Activated CD8-positive, alpha-beta T cell treated with anti-CD3 and anti-CD28 coated beads for 36 hours (primary cell): ENCODE results near the gene GAS6. TPM values are rescaled to one million over a fixed set of nuclear protein-coding genes. Genes with fewer than 3 reads are reported as not detected.

Source experiments
- ATAC-seq: fragments of 200-7000 bp; cut with Tn5 transposase; one replicate; pipeline ENCODE4 v1.10.0; 2021; ENCODE audit warnings: mild to moderate bottlenecking, moderate library complexity
- CTCF ChIA-PET: fragments of 350-600 bp; sonication (Branson Sonifier 250); formaldehyde crosslinking; loops from one replicate; lab custom pipeline; 2021; ENCODE audit warnings: antibody characterized with exemption; lab: Charles Lee
- POLR2A ChIA-PET: fragments of 350-600 bp; sonication (Branson Sonifier 250); formaldehyde crosslinking; loops from one replicate; lab custom pipeline; 2021; ENCODE audit warnings: antibody characterized with exemption; lab: Charles Lee
- DNase-seq: peaks from one replicate; pipeline ENCODE4 v3.0.0-alpha.2; 2020
- H3K27ac Mint-ChIP-seq: one replicate; pipeline ENCODE4 v1.8.0; 2021; ENCODE audit warnings: mild to moderate bottlenecking, mixed read lengths
- H3K27me3 Mint-ChIP-seq: one replicate; pipeline ENCODE4 v1.8.0; 2021; ENCODE audit warnings: mixed read lengths
- H3K36me3 Mint-ChIP-seq: one replicate; pipeline ENCODE4 v1.8.0; 2021; ENCODE audit warnings: low read depth, mixed read lengths
- H3K4me1 Mint-ChIP-seq: one replicate; pipeline ENCODE4 v1.8.0; 2021; ENCODE audit warnings: low read depth, mixed read lengths
- H3K4me3 Mint-ChIP-seq: one replicate; pipeline ENCODE4 v1.8.0; 2021; ENCODE audit warnings: mild to moderate bottlenecking, moderate library complexity, mixed read lengths
- H3K9me3 Mint-ChIP-seq: one replicate; pipeline ENCODE4 v1.8.0; 2021; ENCODE audit warnings: mixed read lengths
- intact Hi-C: fragments of 100-400 bp; cut with micrococcal nuclease; formaldehyde crosslinking; loops from one replicate; pipeline ENCODE4 v1.10.0; 2022
- total RNA-seq, 2 experiments: library from RNA; stranded (reverse); gene quantifications; one replicate each; pipeline ENCODE4 v1.2.3, GENCODE V29; 2021
- TF ChIP-seq, protein P1 (sequence below): fragments of 200-600 bp; IDR thresholded peaks from one replicate; pipeline ENCODE4 v1.8.0; 2022; ENCODE audit warnings: antibody characterized with exemption, mild to moderate bottlenecking

GAS6 gene
- total RNA-seq, 2 experiments from 2014 or later = 0.23 to 0.25 TPM

DNA sequence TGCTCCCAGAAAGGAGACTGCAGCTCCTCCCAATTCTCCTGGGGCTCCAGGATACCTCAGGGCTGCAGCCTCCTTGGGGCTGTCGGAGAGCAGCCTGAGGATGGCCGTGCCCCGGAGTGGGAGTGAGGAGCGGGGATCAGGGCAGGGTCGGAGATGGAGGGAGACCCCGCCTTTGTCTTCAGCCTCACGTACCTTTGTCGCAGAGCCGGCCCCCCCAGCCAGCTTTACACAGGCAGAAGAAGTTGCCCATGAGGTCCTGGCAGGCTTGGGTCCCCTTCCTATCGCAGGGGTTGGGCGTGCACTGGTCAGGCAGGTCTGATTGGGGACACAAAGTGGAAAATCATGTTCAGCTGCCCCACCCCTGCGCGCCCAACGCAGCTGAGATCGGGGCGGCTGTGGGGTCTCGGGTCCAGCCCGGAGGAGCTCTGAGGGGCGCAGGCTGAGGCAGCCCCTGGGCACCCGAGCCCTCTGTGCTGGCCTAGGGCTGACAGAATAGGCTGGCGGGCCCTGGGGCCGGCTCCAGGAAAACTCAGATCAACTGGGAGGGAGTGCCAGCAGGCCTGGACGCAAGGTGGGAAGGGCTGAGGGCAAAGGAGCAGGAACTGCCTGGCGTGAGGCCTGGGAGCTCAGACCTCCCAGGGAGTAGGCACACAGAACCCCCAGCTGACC is 24.2 kb downstream of the GAS6 start:
- no peak overlapping the region for H3K27ac Mint-ChIP-seq
- no peaks in the 10 kb centered on the region for H3K36me3 Mint-ChIP-seq
- CTCF ChIA-PET = interaction anchor here (1.5 kb wide), 1 partner anchor 16 kb away, joined by 3 read pairs; no protein-coding TSS in a partner anchor
- DNase-seq = no peak
- H3K4me3 Mint-ChIP-seq = no peak overlapping the region
- intact Hi-C loops = no loop called here
- POLR2A ChIA-PET = no interaction called here
- ATAC-seq = no peak
- no peaks in the 10 kb centered on the region for H3K27me3 Mint-ChIP-seq
- H3K4me1 Mint-ChIP-seq = peaks cover 22% of the 10 kb centered on the region
- TF ChIP-seq, protein P1, sequence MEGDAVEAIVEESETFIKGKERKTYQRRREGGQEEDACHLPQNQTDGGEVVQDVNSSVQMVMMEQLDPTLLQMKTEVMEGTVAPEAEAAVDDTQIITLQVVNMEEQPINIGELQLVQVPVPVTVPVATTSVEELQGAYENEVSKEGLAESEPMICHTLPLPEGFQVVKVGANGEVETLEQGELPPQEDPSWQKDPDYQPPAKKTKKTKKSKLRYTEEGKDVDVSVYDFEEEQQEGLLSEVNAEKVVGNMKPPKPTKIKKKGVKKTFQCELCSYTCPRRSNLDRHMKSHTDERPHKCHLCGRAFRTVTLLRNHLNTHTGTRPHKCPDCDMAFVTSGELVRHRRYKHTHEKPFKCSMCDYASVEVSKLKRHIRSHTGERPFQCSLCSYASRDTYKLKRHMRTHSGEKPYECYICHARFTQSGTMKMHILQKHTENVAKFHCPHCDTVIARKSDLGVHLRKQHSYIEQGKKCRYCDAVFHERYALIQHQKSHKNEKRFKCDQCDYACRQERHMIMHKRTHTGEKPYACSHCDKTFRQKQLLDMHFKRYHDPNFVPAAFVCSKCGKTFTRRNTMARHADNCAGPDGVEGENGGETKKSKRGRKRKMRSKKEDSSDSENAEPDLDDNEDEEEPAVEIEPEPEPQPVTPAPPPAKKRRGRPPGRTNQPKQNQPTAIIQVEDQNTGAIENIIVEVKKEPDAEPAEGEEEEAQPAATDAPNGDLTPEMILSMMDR = no peak
- peaks cover 4% of the 10 kb centered on the region for H3K9me3 Mint-ChIP-seq

DNA sequence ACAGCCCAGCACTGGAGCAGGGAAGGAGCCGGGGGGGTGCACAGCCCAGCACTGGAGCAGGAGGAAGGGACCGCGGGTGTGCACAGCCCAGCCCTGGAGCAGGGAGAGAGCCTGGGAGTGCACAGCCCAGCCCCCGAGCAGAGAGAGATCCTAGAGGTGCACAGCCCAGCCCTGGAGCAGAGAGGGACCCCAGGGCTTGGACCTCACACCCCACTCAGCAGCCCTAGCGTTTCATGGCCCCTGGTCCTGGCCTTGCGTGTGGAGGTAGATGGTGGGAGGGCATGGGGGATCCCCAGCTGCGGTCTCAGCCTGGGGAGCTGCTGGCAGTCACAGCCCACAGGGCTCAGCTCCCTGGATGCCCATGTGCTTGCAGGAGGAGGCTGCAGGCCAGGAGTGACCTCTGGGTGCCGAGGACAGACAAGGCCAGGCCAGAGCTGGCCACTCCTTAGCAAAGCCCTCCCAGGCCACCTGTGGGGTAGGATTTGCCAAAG is 25.1 kb downstream of the GAS6 start:
- no peaks in the 10 kb centered on the region for H3K36me3 Mint-ChIP-seq
- TF ChIP-seq, protein P1 = no peak
- H3K4me1 Mint-ChIP-seq = peaks cover 15% of the 10 kb centered on the region
- DNase-seq (no peak), ATAC-seq (no peak)
- no peak overlapping the region for H3K27ac Mint-ChIP-seq
- no peak overlapping the region for H3K4me3 Mint-ChIP-seq
- no peaks in the 10 kb centered on the region for H3K27me3 Mint-ChIP-seq
- intact Hi-C loops = no loop called here
- ChIA-PET POLR2A (interaction anchor here (1.4 kb wide), 1 partner anchor 14 kb away, joined by 3 read pairs; no protein-coding TSS in a partner anchor), CTCF (interaction anchor here (1.5 kb wide), 1 partner anchor 17 kb away, joined by 3 read pairs; no protein-coding TSS in a partner anchor)
- peaks cover 4% of the 10 kb centered on the region for H3K9me3 Mint-ChIP-seq

DNA sequence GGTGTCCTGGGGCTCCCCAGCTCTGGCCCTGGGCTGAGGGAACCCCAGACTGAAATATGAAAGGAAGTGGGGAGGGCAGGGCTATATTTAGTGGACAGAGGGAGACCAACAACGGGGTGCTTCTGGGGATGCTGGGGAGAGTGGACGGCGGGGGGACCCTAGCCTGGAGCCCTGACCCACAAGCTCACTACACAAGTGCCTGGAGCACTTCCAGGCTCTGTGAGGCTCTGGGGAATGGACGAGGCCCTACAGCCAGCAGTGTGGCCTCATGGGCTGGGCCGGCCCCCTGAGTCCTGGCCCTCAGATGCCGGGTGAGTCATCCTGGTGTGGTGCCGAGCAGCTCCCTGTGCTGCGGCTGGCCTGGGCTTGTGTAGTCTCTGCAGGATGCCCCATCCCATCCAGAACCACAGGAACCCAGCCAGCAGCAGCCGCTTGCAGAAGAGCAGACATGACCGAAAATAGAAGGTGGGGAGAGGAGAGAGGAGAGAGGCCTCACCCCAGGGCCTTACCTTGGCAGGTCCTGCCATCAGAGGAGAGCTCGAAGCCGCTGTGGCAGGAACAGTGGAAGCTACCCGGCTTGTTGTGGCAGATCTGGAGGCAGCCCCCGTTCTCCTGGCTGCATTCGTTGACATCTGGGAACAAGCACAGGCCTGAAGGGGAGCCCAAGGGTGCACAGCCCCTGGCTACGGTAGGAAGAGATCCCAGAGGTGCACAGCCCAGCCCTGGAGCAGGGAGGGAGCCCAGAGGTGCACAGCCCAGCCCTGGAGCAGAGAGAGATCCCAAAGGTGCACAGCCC is 26.1 kb downstream of the GAS6 start:
- H3K36me3 Mint-ChIP-seq = no peaks in the 10 kb centered on the region
- ChIA-PET POLR2A (interaction anchor here (1.4 kb wide), 1 partner anchor 15 kb away, joined by 3 read pairs; no protein-coding TSS in a partner anchor), CTCF (interaction anchor here (0.6 kb wide), 1 partner anchor 96 kb away, joined by 3 read pairs; no protein-coding TSS in a partner anchor)
- DNase-seq = no peak
- H3K27me3 Mint-ChIP-seq = no peaks in the 10 kb centered on the region
- intact Hi-C loops = no loop called here
- peak overlapping the region; percentile 42 for H3K27ac Mint-ChIP-seq
- H3K4me3 Mint-ChIP-seq = no peak overlapping the region
- peak; percentile 29 for ATAC-seq
- peaks cover 4% of the 10 kb centered on the region for H3K9me3 Mint-ChIP-seq
- H3K4me1 Mint-ChIP-seq = peaks cover 15% of the 10 kb centered on the region
- TF ChIP-seq, protein P1 = no peak

DNA sequence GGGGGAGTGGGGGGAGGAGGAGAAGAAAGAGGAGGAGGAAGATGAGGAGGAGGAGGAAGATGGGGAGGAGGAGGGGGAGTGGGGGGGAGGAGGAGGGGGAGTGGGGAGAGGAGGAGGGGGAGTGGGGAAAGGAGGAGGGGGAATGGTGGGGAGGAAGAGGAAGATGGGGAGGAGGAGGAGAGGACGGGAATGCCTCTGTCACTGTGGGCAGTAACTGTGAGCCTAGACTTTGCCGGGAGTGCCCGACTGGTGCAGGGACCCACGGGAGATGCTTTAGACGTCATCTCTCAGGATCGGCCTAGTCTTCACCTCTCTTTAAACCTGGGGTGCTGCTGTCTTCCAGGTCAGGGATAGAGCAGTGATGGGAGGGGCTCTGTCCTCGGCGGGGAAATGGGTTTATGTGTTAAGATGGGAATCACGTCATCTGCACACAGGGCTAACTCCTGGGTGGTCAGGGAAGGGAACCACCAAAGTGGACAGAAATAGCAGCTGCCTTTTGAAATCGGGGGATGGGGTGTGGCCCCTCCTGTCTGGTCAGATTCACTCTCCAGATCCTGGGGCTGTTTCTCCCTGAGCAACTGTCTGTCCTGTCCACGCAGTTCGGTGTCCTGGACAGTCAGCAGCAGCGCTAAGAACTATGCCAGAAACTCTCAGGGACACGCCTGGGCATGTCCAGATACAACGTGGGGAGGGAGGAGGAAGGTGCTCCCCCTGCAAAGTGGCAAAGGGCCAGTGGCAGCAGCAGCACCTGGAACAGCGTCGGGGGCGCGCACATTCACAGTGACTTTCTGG is 26.9 kb downstream of the GAS6 start:
- Mint-ChIP-seq H3K36me3 (no peaks in the 10 kb centered on the region), H3K27ac (peak overlapping the region; percentile 42), H3K27me3 (no peaks in the 10 kb centered on the region), H3K9me3 (peaks cover 2% of the 10 kb centered on the region), H3K4me3 (no peak overlapping the region), H3K4me1 (peaks cover 13% of the 10 kb centered on the region)
- intact Hi-C loops = no loop called here
- ChIA-PET CTCF (no interaction called here), POLR2A (no interaction called here)
- ATAC-seq (no peak), DNase-seq (no peak)
- TF ChIP-seq, protein P1 = no peak
